ENCODE data around the gene ZNF837.

Gene ZNF837

DNA sequence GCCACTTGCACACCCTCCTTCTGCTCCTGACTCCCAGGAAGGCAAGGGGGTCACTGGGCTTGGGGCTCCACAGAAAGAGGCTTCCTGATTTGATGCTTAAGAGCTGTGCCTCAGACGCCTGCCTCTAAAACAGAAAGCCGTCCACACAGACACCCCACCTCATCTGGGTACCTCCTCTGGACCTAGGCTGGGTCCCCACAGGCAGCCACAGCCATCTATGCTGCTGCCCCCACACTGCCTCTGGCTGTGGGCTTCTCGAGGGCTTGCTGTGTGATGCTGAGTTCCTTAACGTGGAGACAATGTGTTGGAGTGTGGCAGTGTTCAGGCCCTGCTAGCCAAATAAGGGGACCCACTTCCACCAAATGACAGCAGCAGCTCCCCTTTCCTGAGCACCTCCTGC, 62.5 kb downstream of the ZNF837 start:
- DNase-seq (ENCODE audit: low read depth in 2 of 2), result no peak

Measured in stimulated activated CD4-positive, alpha-beta T cell treated with anti-CD3 and anti-CD28 coated beads, Interleukin-1b, Interleukin-23, amount 100 ng/mL, for 1 hour (primary cell).